Liver (tissue), 3 donors: ENCODE measurements around the gene PCDHGB5.

Source experiments
- CTCF ChIP-seq: fragments of 150-350 bp; IDR thresholded peaks from 2 replicates; pipeline ENCODE4 v1.5.1; 2017; ENCODE audit warnings: improper control_type of control experiment, low read depth, low read length; ENCODE audit not compliant: missing input control
- EGR1 ChIP-seq, 2 donors: IDR thresholded peaks; 2 replicates each; pipeline ENCODE4 v1.6.1; 2016 to 2018; ENCODE audit warnings: antibody characterized with exemption in 2 of 2, low read depth in 2 of 2
- GABPA ChIP-seq, 2 donors: IDR thresholded peaks in 1 of 2; conservative IDR thresholded peaks in 1 of 2; 2 replicates each; pipeline ENCODE4 v1.6.1; 2016; ENCODE audit warnings: antibody characterized with exemption in 2 of 2, mild to moderate bottlenecking in 1 of 2, moderate library complexity in 1 of 2
- HNF4G ChIP-seq: IDR thresholded peaks from 2 replicates; pipeline ENCODE4 v1.6.1; 2016; ENCODE audit warnings: antibody characterized with exemption
- JUND ChIP-seq, 2 donors: IDR thresholded peaks; 2 replicates each; pipeline ENCODE4 v1.6.1; 2016; ENCODE audit warnings: antibody characterized with exemption in 2 of 2
- MAX ChIP-seq: IDR thresholded peaks from 2 replicates; pipeline ENCODE4 v1.6.1; 2016; ENCODE audit warnings: antibody characterized with exemption
- RAD21 ChIP-seq, 2 donors: IDR thresholded peaks; 2 replicates each; pipeline ENCODE4 v1.6.1; 2016; ENCODE audit warnings: antibody characterized with exemption in 2 of 2, mild to moderate bottlenecking in 2 of 2
- SP1 ChIP-seq: IDR thresholded peaks from 2 replicates; pipeline ENCODE4 v1.6.1; 2018; ENCODE audit warnings: antibody characterized with exemption, mild to moderate bottlenecking
- TAF1 ChIP-seq: conservative IDR thresholded peaks from 2 replicates; pipeline ENCODE4 v1.6.1; 2016; ENCODE audit warnings: antibody characterized with exemption, mild to moderate bottlenecking
- ZBTB33 ChIP-seq: IDR thresholded peaks from 2 replicates; pipeline ENCODE4 v1.6.1; 2016; ENCODE audit warnings: antibody characterized with exemption
- donor health status: healthy.
- donor health status: healthy.

DNA sequence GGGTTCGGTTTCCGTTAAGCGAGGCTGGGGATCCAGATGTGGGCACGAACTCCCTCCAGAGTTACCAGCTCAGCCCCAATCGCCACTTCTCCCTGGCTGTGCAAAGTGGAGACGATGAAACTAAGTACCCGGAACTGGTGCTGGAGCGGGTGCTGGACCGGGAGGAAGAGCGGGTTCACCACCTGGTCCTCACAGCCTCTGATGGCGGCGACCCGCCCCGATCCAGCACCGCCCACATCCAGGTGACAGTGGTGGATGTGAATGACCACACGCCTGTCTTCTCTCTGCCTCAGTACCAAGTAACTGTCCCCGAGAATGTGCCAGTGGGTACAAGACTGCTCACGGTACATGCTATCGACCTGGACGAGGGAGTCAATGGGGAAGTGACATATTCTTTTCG, 14.4 kb upstream of the PCDHGB5 start:
- TF ChIP-seq MAX (no peak), CTCF (no peak), TAF1 (no peak), EGR1 (IDR thresholded peaks at IDR 0.05; ENCODE audit: low read depth in 2 of 2) (no peak), GABPA (IDR thresholded peaks at IDR 0.05 in 1 of 2, conservative IDR thresholded peaks at IDR 0.05 in 1 of 2) (no peak), HNF4G (no peak), RAD21 (IDR thresholded peaks at IDR 0.05) (no peak), ZBTB33 (no peak), JUND (IDR thresholded peaks at IDR 0.05) (no peak), SP1 (no peak)
